ENCODE data around the gene SLC6A20.

The SLC6A20 gene

DNA sequence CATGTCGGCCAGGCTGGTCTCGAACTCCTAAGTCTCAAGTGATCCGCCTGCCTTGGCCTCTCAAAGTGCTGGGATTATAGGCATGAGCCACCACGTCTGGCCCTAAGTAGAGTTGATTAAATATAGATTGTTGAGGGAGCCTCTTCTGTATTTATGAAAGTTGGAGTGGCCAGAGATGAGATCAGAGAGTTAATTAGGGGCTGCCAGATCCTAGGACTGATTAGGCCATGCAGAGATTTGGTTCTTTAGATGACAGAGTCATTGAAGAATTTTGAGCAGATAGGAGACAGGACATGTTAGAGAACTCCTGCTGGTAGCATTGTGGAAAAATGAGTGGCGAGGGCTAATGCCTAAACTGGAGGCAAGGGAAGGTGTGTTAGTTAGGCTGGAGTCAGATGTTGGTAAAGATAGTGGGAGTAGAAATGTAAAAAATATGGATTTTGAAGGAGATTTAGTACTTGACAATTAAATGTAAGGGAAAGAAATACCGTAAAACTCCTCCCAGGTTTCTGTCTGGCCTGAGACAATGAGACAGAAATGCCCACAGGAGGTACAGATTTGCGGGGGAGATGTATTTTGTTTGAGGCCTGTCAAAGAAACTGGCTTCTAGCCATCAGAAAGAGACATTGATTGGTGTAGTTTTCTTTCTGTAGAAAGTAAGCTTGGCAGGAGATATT lies 83.8 kb downstream of the SLC6A20 start:
- no peak for DNase-seq

DNA sequence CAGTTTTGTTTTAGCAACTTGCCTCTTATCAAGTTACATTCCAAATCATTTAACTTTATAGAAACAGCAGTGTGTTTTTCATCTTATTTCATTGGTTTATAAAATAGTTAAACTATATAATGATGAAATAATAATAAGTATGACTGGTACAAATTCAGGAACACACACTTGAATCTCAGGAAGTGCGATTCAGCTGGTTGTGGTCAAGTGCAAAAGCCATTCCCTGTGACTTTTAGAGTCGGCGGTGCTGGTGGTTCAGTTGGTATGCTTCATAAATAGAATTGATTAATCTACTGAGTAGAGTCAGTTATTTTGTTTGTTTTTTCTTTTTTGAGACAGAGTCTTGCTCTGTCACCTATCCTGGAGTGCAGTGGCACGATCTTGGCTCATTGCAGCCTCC lies 84.4 kb downstream of the SLC6A20 start:
- DNase-seq = no peak

DNA sequence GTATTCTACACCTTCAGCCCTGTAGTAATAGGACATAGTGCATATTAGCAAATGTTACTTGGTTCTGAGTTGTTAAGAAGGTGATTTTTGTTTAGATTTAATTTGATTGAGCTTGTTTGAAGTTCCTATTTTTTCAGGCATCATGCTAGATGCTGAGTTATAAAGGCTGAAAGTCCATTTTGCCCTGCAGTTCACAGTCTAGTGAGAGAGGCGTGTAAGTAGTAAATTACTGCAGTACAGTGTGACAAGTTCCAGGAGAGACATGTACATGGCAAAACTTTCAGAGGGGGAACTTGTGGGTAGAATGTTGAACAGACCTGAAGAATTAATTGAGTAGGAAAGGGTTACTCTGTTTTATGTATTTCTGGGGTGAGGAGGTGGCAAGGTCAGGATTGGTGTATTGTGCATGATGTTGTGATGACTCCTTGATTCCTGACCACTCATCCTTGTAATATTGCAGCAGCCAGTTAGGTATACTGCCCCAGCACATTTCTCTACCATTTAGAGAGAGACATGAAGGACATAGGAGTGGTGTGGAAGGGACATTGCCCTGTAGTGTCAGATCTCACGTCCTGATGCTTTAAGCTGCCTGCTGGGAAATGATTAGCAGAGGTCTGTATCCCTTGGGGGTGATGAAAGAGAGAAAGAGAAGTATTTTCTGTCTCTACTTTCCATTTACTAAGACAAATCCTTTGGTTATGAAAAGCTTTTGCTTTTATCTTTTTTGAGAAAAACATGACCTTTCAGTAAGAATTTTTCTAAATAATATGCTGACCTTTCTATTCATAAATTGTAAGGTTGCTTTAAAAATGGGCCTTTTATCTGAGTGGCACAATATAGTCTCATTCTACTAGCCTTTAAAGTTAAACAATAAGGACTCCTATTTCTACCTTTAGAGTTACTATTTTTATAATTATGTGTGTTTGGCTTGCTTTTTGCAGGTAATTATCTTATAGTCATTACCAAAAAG lies 90.2 kb downstream of the SLC6A20 start:
- no peak for DNase-seq

Data from stimulated activated CD8-positive, alpha-beta memory T cell treated with anti-CD3 and anti-CD28 coated beads, Interleukin-4, amount 100 ng/mL, for 48 hours (primary cell).